SK-N-SH (cell line): ENCODE measurements around the gene DYRK4. TPM values are rescaled to one million over a fixed set of nuclear protein-coding genes. Genes with fewer than 3 reads are reported as not detected.

Experiments
- CTCF ChIA-PET: fragments of 300-600, 350-600 bp; formaldehyde crosslinking; extraction: SDS; loops from one replicate; lab custom pipeline; 2021; lab: Yijun Ruan, JAX
- POLR2A ChIA-PET: fragments of 350-600 bp; sonication (Branson Sonifier 250); formaldehyde crosslinking; extraction: SDS; loops from one replicate; lab custom pipeline; 2020; ENCODE audit warnings: antibody characterized with exemption, inconsistent platforms; lab: Yijun Ruan, JAX
- DNase-seq: peaks from one replicate; pipeline ENCODE4 v3.0.0; 2012
- H2AFZ ChIP-seq: fragments of 200-600 bp; sonication (generic); 2 replicates; pipeline ENCODE4 v1.8.1; 2016; ENCODE audit warnings: antibody characterized with exemption, mild to moderate bottlenecking, low read depth
- H3F3A ChIP-seq: fragments of 200-600 bp; sonication (generic); replicated peaks from 2 replicates; pipeline ENCODE3; 2016; ENCODE audit warnings: antibody characterized with exemption, mild to moderate bottlenecking; ENCODE audit not compliant: insufficient read depth
- H3K27ac ChIP-seq, 2 experiments: fragments of 200-500 bp in 1 of 2; fragments of 200-600 bp in 1 of 2; sonication (Bioruptor generic) in 1 of 2; sonication (generic), shearing (Covaris generic) in 1 of 2; 2 replicates each; pipeline versions ENCODE4 v1.5.1 to v1.6.1; 2014 to 2016; ENCODE audit warnings: low read depth in 2 of 2, inconsistent platforms in 1 of 2, low read length in 1 of 2, mild to moderate bottlenecking in 1 of 2, mixed read lengths in 1 of 2
- H3K27me3 ChIP-seq: fragments of 200-600 bp; sonication (generic), shearing (Covaris generic); 2 replicates; pipeline ENCODE4 v1.6.1; 2016; ENCODE audit warnings: mixed run types; ENCODE audit not compliant: insufficient read depth
- H3K36me3 ChIP-seq, 2 experiments: fragments of 200-500 bp in 1 of 2; fragments of 200-600 bp in 1 of 2; sonication (Bioruptor generic) in 1 of 2; sonication (generic) in 1 of 2; replicated peaks in 1 of 2; 2 replicates each; pipeline versions ENCODE3 to v1.5.1; 2014 to 2016; ENCODE audit warnings: low read length in 1 of 2, mild to moderate bottlenecking in 1 of 2; ENCODE audit not compliant: insufficient read depth in 2 of 2, control insufficient read depth in 1 of 2
- H3K4me1 ChIP-seq, 2 experiments: fragments of 200-500 bp in 1 of 2; fragments of 200-600 bp in 1 of 2; sonication (Bioruptor generic) in 1 of 2; sonication (generic), shearing (Covaris generic) in 1 of 2; 2 replicates each; pipeline versions ENCODE4 v1.5.1 to v1.6.1; 2014 to 2016; ENCODE audit warnings: low read depth in 1 of 2, low read length in 1 of 2, mixed run types in 1 of 2; ENCODE audit not compliant: insufficient read depth in 2 of 2, control insufficient read depth in 1 of 2
- H3K4me2 ChIP-seq: fragments of 200-600 bp; sonication (generic), shearing (Covaris generic); 2 replicates; pipeline ENCODE4 v1.6.1; 2017; ENCODE audit warnings: mixed run types
- H3K4me3 ChIP-seq, 2 experiments: fragments of 200-500 bp in 1 of 2; fragments of 200-600 bp in 1 of 2; sonication (Bioruptor generic) in 1 of 2; sonication (generic), shearing (Covaris generic) in 1 of 2; 2 replicates each; pipeline versions ENCODE4 v1.5.1 to v1.8.1; 2014 to 2016; ENCODE audit warnings: low read depth in 2 of 2, inconsistent platforms in 1 of 2, low read length in 1 of 2, mild to moderate bottlenecking in 1 of 2, mixed read lengths in 1 of 2, moderate library complexity in 1 of 2
- H3K79me2 ChIP-seq: fragments of 200-600 bp; sonication (generic); 2 replicates; pipeline ENCODE4 v1.8.1; 2017; ENCODE audit warnings: mild to moderate bottlenecking; ENCODE audit not compliant: insufficient read depth
- H3K9ac ChIP-seq: fragments of 200-600 bp; sonication (generic); 2 replicates; pipeline ENCODE4 v1.6.1; 2017; ENCODE audit warnings: mixed run types
- H3K9me2 ChIP-seq: fragments of 200-600 bp; sonication (generic); 2 replicates; pipeline ENCODE4 v1.6.1; 2017; ENCODE audit warnings: mixed run types
- H3K9me3 ChIP-seq: fragments of 200-600 bp; sonication (generic); 2 replicates; pipeline ENCODE4 v1.6.1; 2017; ENCODE audit warnings: mixed run types, mild to moderate bottlenecking, moderate library complexity
- H4K20me1 ChIP-seq: fragments of 200-600 bp; sonication (generic); 2 replicates; pipeline ENCODE4 v1.6.1; 2017; ENCODE audit warnings: mild to moderate bottlenecking, mixed run types; ENCODE audit not compliant: insufficient read depth
- CTCF ChIP-seq: fragments of 200-600 bp; sonication (generic); IDR thresholded peaks from 2 replicates; pipeline ENCODE4 v1.6.1; 2017; ENCODE audit warnings: antibody characterized with exemption, mild to moderate bottlenecking, moderate library complexity
- ELF1 ChIP-seq: IDR thresholded peaks from 2 replicates; pipeline ENCODE4 v1.4.0; 2012
- IRF3 ChIP-seq: fragments of 150-350 bp; IDR thresholded peaks from 2 replicates; pipeline ENCODE4 v1.6.1; 2016; ENCODE audit warnings: mild to moderate bottlenecking, low read depth, low read length
- JUND ChIP-seq: IDR thresholded peaks from 2 replicates; pipeline ENCODE4 v1.4.0; 2012
- MEF2A ChIP-seq: IDR thresholded peaks from 2 replicates; pipeline ENCODE4 v1.4.0; 2012; ENCODE audit warnings: low read depth, borderline replicate concordance
- NRF1 ChIP-seq: IDR thresholded peaks from 2 replicates; pipeline ENCODE4 v1.6.1; 2012; ENCODE audit warnings: low read depth, mild to moderate bottlenecking, low read length
- PBX3 ChIP-seq: IDR thresholded peaks from 2 replicates; pipeline ENCODE4; 2012
- RCOR1 ChIP-seq: fragments of 150-350 bp; IDR thresholded peaks from 2 replicates; pipeline ENCODE4 v1.6.1; 2017; ENCODE audit warnings: antibody characterized with exemption, low read length
- SIN3A ChIP-seq: IDR thresholded peaks from 2 replicates; pipeline ENCODE4 v1.6.1; 2012; ENCODE audit warnings: low read depth, mild to moderate bottlenecking, low read length, moderate library complexity, borderline replicate concordance
- SMC3 ChIP-seq: IDR thresholded peaks from 2 replicates; pipeline ENCODE4 v1.6.1; 2012; ENCODE audit warnings: low read depth, low read length, improper control_type of control experiment
- TEAD4 ChIP-seq: IDR thresholded peaks from 2 replicates; pipeline ENCODE4 v1.4.0; 2012; ENCODE audit warnings: mild to moderate bottlenecking, borderline replicate concordance; ENCODE audit not compliant: insufficient read depth
- USF1 ChIP-seq: IDR thresholded peaks from 2 replicates; pipeline ENCODE4 v1.4.0; 2012; ENCODE audit warnings: low read depth, borderline replicate concordance
- USF2 ChIP-seq: fragments of 150-350 bp; IDR thresholded peaks from 2 replicates; pipeline ENCODE4 v1.6.1; 2017; ENCODE audit warnings: antibody characterized with exemption, low read length, low read depth, borderline replicate concordance
- WGBS: methylation state at CpG from one replicate; pipeline ENCODE4 v1.1.6; 2017; ENCODE audit warnings: low lambda C conversion rate; 5-methylcytosine and 5-hydroxymethylcytosine counted together
- polyA plus RNA-seq, 3 experiments: library from polyadenylated mRNA; depleted of rRNA; stranded (reverse); fragments of >200 nt; gene quantifications; 2 replicates each; pipeline ENCODE4 v1.2.3, GENCODE V29; 2012

The DYRK4 gene
- polyA plus RNA-seq, 1 of the 3 experiments (the other 2 are of a cell fraction): 38.6 TPM

- no peak for DNase-seq
- WGBS: 46% methylated on average over 6 of the region's 6 CpGs
- Histone ChIP-seq H3K36me3 (no peaks in the 10 kb centered on the region), H3K9me3 (no peaks in the 10 kb centered on the region), H3K4me1 (no peaks in the 10 kb centered on the region), H3K9me2 (no peaks in the 10 kb centered on the region), H3F3A (no peaks in the 10 kb centered on the region), H3K27me3 (peaks cover 29% of the 10 kb centered on the region; the same call in 1 of the 2 replicates), H3K4me2 (no peak overlapping the region), H3K4me3 (no peak overlapping the region), H2AFZ (no peak overlapping the region), H3K27ac (no peak overlapping the region), H4K20me1 (no peaks in the 10 kb centered on the region), H3K79me2 (no peaks in the 10 kb centered on the region), H3K9ac (no peak overlapping the region)
- POLR2A ChIA-PET: no interaction called here
- CTCF ChIA-PET: interaction anchor here (1.3 kb wide), 1 partner anchor 174 kb away, joined by 6 read pairs; no protein-coding TSS in a partner anchor
- TF ChIP-seq SMC3 (no peak), IRF3 (no peak), SIN3A (no peak), TEAD4 (no peak), USF2 (no peak), PBX3 (no peak), MEF2A (no peak), NRF1 (no peak), ELF1 (no peak), JUND (no peak), USF1 (no peak), RCOR1 (no peak), CTCF (no peak)
These were observed 22.3 kb downstream of the DYRK4 start for GRCh38 chr12:4584281-4584680.
